H9 (cell line): ENCODE results near the gene TRNP1. TPM values are rescaled to one million over a fixed set of nuclear protein-coding genes. Genes with fewer than 3 reads are reported as not detected.

Experiments
- DNase-seq: peaks from one replicate; pipeline ENCODE4 v3.0.0-alpha.2; 2017
- H2AFZ ChIP-seq: one replicate; pipeline ENCODE4 v1.6.1; 2013; ENCODE audit warnings: mild to moderate bottlenecking, low read length, control low read depth, moderate library complexity
- H2AK5ac ChIP-seq: 2 replicates; pipeline ENCODE4 v1.6.1; 2013; ENCODE audit warnings: low read length, control low read depth, mixed read lengths; ENCODE audit not compliant: insufficient read length
- H2BK120ac ChIP-seq: one replicate; pipeline ENCODE4 v1.6.1; 2013; ENCODE audit warnings: low read depth, mild to moderate bottlenecking, low read length, control low read depth, inconsistent platforms; ENCODE audit not compliant: poor library complexity, severe bottlenecking
- H2BK12ac ChIP-seq: 2 replicates; pipeline ENCODE4 v1.6.1; 2013; ENCODE audit warnings: low read length, control low read depth, mixed read lengths, low read depth; ENCODE audit not compliant: insufficient read length
- H2BK15ac ChIP-seq: 2 replicates; pipeline ENCODE4 v1.6.1; 2013; ENCODE audit warnings: low read depth, low read length, control low read depth
- H2BK20ac ChIP-seq: one replicate; pipeline ENCODE4 v1.6.1; 2013; ENCODE audit warnings: low read depth, mild to moderate bottlenecking, low read length, control low read depth, inconsistent platforms; ENCODE audit not compliant: poor library complexity, severe bottlenecking
- H2BK5ac ChIP-seq: 2 replicates; pipeline ENCODE4 v1.6.1; 2013; ENCODE audit warnings: low read length, control low read depth, mixed read lengths; ENCODE audit not compliant: insufficient read length
- H3K14ac ChIP-seq: 2 replicates; pipeline ENCODE4 v1.6.1; 2013; ENCODE audit warnings: low read length, control low read depth; ENCODE audit not compliant: insufficient read depth
- H3K18ac ChIP-seq: 2 replicates; pipeline ENCODE4 v1.6.1; 2013; ENCODE audit warnings: low read depth, mild to moderate bottlenecking, mixed read lengths, low read length, control low read depth; ENCODE audit not compliant: insufficient read length
- H3K23ac ChIP-seq: 2 replicates; pipeline ENCODE4 v1.6.1; 2013; ENCODE audit warnings: low read length, control low read depth, mixed read lengths, low read depth; ENCODE audit not compliant: insufficient read length
- H3K23me2 ChIP-seq: 2 replicates; pipeline ENCODE4 v1.6.1; 2013; ENCODE audit warnings: low read depth, mild to moderate bottlenecking, mixed read lengths, low read length, control low read depth; ENCODE audit not compliant: insufficient read length, poor library complexity, severe bottlenecking
- H3K27ac ChIP-seq: 2 replicates; pipeline ENCODE4 v1.5.1; 2013; ENCODE audit warnings: low read length, control low read depth, mixed read lengths, low read depth; ENCODE audit not compliant: insufficient read length
- H3K27me3 ChIP-seq: 2 replicates; pipeline ENCODE4 v1.6.1; 2013; ENCODE audit warnings: low read length, control low read depth, inconsistent platforms; ENCODE audit not compliant: insufficient read depth
- H3K4ac ChIP-seq: 2 replicates; pipeline ENCODE4 v1.6.1; 2013; ENCODE audit warnings: low read depth, mild to moderate bottlenecking, control low read depth, inconsistent platforms, low read length, moderate library complexity
- H3K4me1 ChIP-seq: 2 replicates; pipeline ENCODE4 v1.6.1; 2013; ENCODE audit warnings: low read length, control low read depth, inconsistent platforms; ENCODE audit not compliant: insufficient read depth
- H3K4me2 ChIP-seq: 2 replicates; pipeline ENCODE4 v1.6.1; 2013; ENCODE audit warnings: low read length, control low read depth, mixed read lengths; ENCODE audit not compliant: insufficient read length, insufficient read depth
- H3K56ac ChIP-seq: 2 replicates; pipeline ENCODE4 v1.6.1; 2013; ENCODE audit warnings: low read depth, mild to moderate bottlenecking, mixed read lengths, low read length, control low read depth; ENCODE audit not compliant: insufficient read length
- H3K79me1 ChIP-seq: 2 replicates; pipeline ENCODE4 v1.6.1; 2013; ENCODE audit warnings: low read depth, mild to moderate bottlenecking, moderate library complexity, low read length, control low read depth, inconsistent platforms; ENCODE audit not compliant: insufficient read depth, poor library complexity, severe bottlenecking
- H3K79me2 ChIP-seq: 2 replicates; pipeline ENCODE4 v1.6.1; 2013; ENCODE audit warnings: low read length, control low read depth, inconsistent platforms; ENCODE audit not compliant: insufficient read depth
- H3K9ac ChIP-seq: 2 replicates; pipeline ENCODE4 v1.6.1; 2013; ENCODE audit warnings: low read length, control low read depth, mixed read lengths; ENCODE audit not compliant: insufficient read length; ENCODE audit errors: extremely low read depth
- H3K9me3 ChIP-seq: one replicate; pipeline ENCODE4 v1.6.1; 2013; ENCODE audit warnings: low read depth, low read length, inconsistent platforms; ENCODE audit not compliant: control insufficient read depth
- H3T11ph ChIP-seq: one replicate; pipeline ENCODE4 v1.6.1; 2013; ENCODE audit warnings: mild to moderate bottlenecking, low read length, control low read depth, inconsistent platforms
- H4K20me1 ChIP-seq: one replicate; pipeline ENCODE4 v1.6.1; 2013; ENCODE audit not compliant: control insufficient read depth, insufficient read length, insufficient read depth
- H4K5ac ChIP-seq: 2 replicates; pipeline ENCODE4 v1.6.1; 2013; ENCODE audit warnings: low read depth, mild to moderate bottlenecking, mixed read lengths, low read length, control low read depth; ENCODE audit not compliant: insufficient read length
- H4K8ac ChIP-seq: replicated peaks from 2 replicates; pipeline ENCODE4 v1.6.1; 2013; ENCODE audit warnings: low read length, control low read depth, mixed read lengths, low read depth; ENCODE audit not compliant: insufficient read length
- H4K91ac ChIP-seq: 2 replicates; pipeline ENCODE4 v1.6.1; 2013; ENCODE audit warnings: low read depth, mild to moderate bottlenecking, moderate library complexity, mixed read lengths, low read length, control low read depth; ENCODE audit not compliant: insufficient read length
- H3K27ac Mint-ChIP-seq, 3 experiments: 2 replicates in 2 of 3; 3 replicates in 1 of 3; pipeline ENCODE4 v1.8.0; 2020 to 2021; ENCODE audit warnings: mixed read lengths in 3 of 3, mild to moderate bottlenecking in 1 of 3, moderate library complexity in 1 of 3
- H3K27me3 Mint-ChIP-seq: 2 replicates; pipeline ENCODE4 v1.8.0; 2021; ENCODE audit warnings: low read depth, mild to moderate bottlenecking, moderate library complexity, mixed read lengths
- H3K36me3 Mint-ChIP-seq, 3 experiments: 2 replicates in 2 of 3; 3 replicates in 1 of 3; pipeline ENCODE4 v1.8.0; 2020 to 2021; ENCODE audit warnings: low read depth in 3 of 3, mixed read lengths in 3 of 3; ENCODE audit not compliant: insufficient read depth in 1 of 3
- H3K4me1 Mint-ChIP-seq, 2 experiments: 2 replicates each; pipeline ENCODE4 v1.8.0; 2020; ENCODE audit warnings: mixed read lengths in 2 of 2
- H3K4me3 Mint-ChIP-seq, 2 experiments: 2 replicates in 1 of 2; 3 replicates in 1 of 2; pipeline ENCODE4 v1.8.0; 2020 to 2021; ENCODE audit warnings: mild to moderate bottlenecking in 2 of 2, mixed read lengths in 2 of 2, moderate library complexity in 1 of 2
- H3K9me3 Mint-ChIP-seq, 2 experiments: 2 replicates in 1 of 2; 3 replicates in 1 of 2; pipeline ENCODE4 v1.8.0; 2020; ENCODE audit warnings: mild to moderate bottlenecking in 2 of 2, mixed read lengths in 2 of 2, moderate library complexity in 1 of 2
- CTCF ChIP-seq: fragments of 200-600 bp; sonication (generic); conservative IDR thresholded peaks from 3 replicates; pipeline ENCODE4 v1.8.0; 2021; ENCODE audit warnings: antibody characterized with exemption, mild to moderate bottlenecking
- WGBS: extraction: QIAGEN DNeasy Blood & Tissue Kit; methylation state at CpG from one replicate; pipeline ENCODE4 v1.1.7; 2013; ENCODE audit warnings: missing lambda C conversion rate, low lambda C conversion rate, mixed read lengths; ENCODE audit not compliant: insufficient read length; ENCODE audit errors: extremely low coverage; 5-methylcytosine and 5-hydroxymethylcytosine counted together
- total RNA-seq: library from RNA; stranded (reverse); gene quantifications from 2 replicates; pipeline ENCODE4 v1.2.1, GENCODE V29; 2021

TRNP1 gene
- total RNA-seq, 1 experiment from 2014 or later: 39.0 TPM

GRCh38 chr1:26965213-26965612, 28.3 kb upstream of the TRNP1 start:
- Mint-ChIP-seq H3K4me3 (no peak overlapping the region), H3K4me1 (peaks cover 12 to 13% of the 10 kb centered on the region in 2 experiments), H3K9me3 (no peaks in the 10 kb centered on the region; a peak in 1 of 5 replicates), H3K27me3 (peaks cover 5% of the 10 kb centered on the region), H3K27ac (no peak overlapping the region; a peak in 1 of 7 replicates), H3K36me3 (no peaks in the 10 kb centered on the region)
- peaks cover 6% of the 10 kb centered on the region for H3K23me2 ChIP-seq
- no peak overlapping the region for H3K4ac ChIP-seq
- H3K4me2 ChIP-seq: no peak overlapping the region
- H2BK15ac ChIP-seq: no peak overlapping the region
- H3K9ac ChIP-seq: no peak overlapping the region
- no peak overlapping the region for H3K27ac ChIP-seq
- no peak overlapping the region for H2AK5ac ChIP-seq
- no peak overlapping the region for H3K14ac ChIP-seq
- no peak overlapping the region for H2BK5ac ChIP-seq
- no peak overlapping the region for H4K91ac ChIP-seq
- H2BK120ac ChIP-seq: no peak overlapping the region
- H3K56ac ChIP-seq: no peak overlapping the region
- 0 out of 2 replicates have a peak, but pooled peaks cover 2% of the 10 kb centered on the region for H3K79me2 ChIP-seq
- no peak overlapping the region for H3K23ac ChIP-seq
- no peaks in the 10 kb centered on the region; the same call in 1 of the 2 replicates for H3K27me3 ChIP-seq
- H3K9me3 ChIP-seq: no peaks in the 10 kb centered on the region
- H3K79me1 ChIP-seq: no peaks in the 10 kb centered on the region
- no peak for DNase-seq
- no peak overlapping the region for H4K5ac ChIP-seq
- no peak overlapping the region for H4K8ac ChIP-seq
- no peak overlapping the region for H3T11ph ChIP-seq
- no peak overlapping the region for H2AFZ ChIP-seq
- peaks cover 5% of the 10 kb centered on the region; the same call in 1 of the 2 replicates for H3K4me1 ChIP-seq
- no peak overlapping the region for H2BK20ac ChIP-seq
- no peak overlapping the region for H3K18ac ChIP-seq
- no peak for TF ChIP-seq CTCF
- no CpG with 5 or more reads among the region's 6 CpGs for WGBS
- no peaks in the 10 kb centered on the region for H4K20me1 ChIP-seq
- no peak overlapping the region for H2BK12ac ChIP-seq
